Spleen (tissue), 11 donors: Measurements from ENCODE around the gene ITGA1. TPM values are rescaled to one million over a fixed set of nuclear protein-coding genes. Genes with fewer than 3 reads are reported as not detected.

Experiments
- DNase-seq: peaks from one replicate; pipeline ENCODE4 v3.0.0-alpha.2; 2020
- H3K27ac ChIP-seq, 8 donors: fragments of 200-600 bp; sonication (generic) in 7 of 8; 1 replicate in 4 of 8; 2 replicates in 4 of 8; pipeline versions ENCODE4 v1.5.0 to v1.8.0; 2016 to 2021; ENCODE audit warnings: inconsistent platforms in 4 of 8, mild to moderate bottlenecking in 4 of 8, moderate library complexity in 1 of 8
- H3K27me3 ChIP-seq, 7 donors: fragments of 200-600 bp; sonication (generic) in 6 of 7; replicated peaks in 1 of 7; 1 replicate in 4 of 7; 2 replicates in 3 of 7; pipeline versions ENCODE4 v1.5.0 to v1.8.0; 2016 to 2021; ENCODE audit warnings: inconsistent platforms in 3 of 7, mild to moderate bottlenecking in 1 of 7
- H3K36me3 ChIP-seq, 6 donors: fragments of 200-600 bp; sonication (generic) in 5 of 6; 1 replicate in 4 of 6; 2 replicates in 2 of 6; pipeline versions ENCODE4 v1.5.0 to v1.8.0; 2016 to 2021; ENCODE audit warnings: inconsistent platforms in 2 of 6
- H3K4me1 ChIP-seq, 6 donors: fragments of 200-600 bp; sonication (generic) in 5 of 6; 1 replicate in 3 of 6; 2 replicates in 3 of 6; pipeline versions ENCODE4 v1.5.0 to v1.8.0; 2016 to 2021; ENCODE audit warnings: inconsistent platforms in 3 of 6
- H3K4me3 ChIP-seq, 8 donors: fragments of 200-600 bp; sonication (generic) in 7 of 8; 1 replicate in 4 of 8; 2 replicates in 4 of 8; pipeline versions ENCODE4 v1.5.0 to v1.8.0; 2016 to 2021; ENCODE audit warnings: inconsistent platforms in 4 of 8, mild to moderate bottlenecking in 4 of 8, moderate library complexity in 2 of 8
- H3K9me3 ChIP-seq, 8 donors: fragments of 200-600 bp; sonication (generic) in 7 of 8; 1 replicate in 4 of 8; 2 replicates in 4 of 8; pipeline versions ENCODE4 v1.5.0 to v1.8.0; 2016 to 2021; ENCODE audit warnings: inconsistent platforms in 4 of 8
- POLR2A ChIP-seq, 3 donors: fragments of 450-650 bp; IDR thresholded peaks; one replicate each; pipeline ENCODE4 v1.5.1; 2017; ENCODE audit warnings: antibody characterized with exemption in 3 of 3, mild to moderate bottlenecking in 1 of 3
- POLR2AphosphoS5 ChIP-seq, 3 donors: sonication (generic); formaldehyde crosslinking; IDR thresholded peaks; one replicate each; pipeline ENCODE4 v1.5.1; 2017; ENCODE audit warnings: antibody characterized with exemption in 3 of 3
- WGBS, 5 donors: extraction: QIAGEN DNeasy Blood & Tissue Kit in 3 of 5; methylation state at CpG; one replicate each; pipeline versions ENCODE4 v1.1.5 to v1.1.7; 2013 to 2018; 5-methylcytosine and 5-hydroxymethylcytosine counted together
- intact Hi-C: fragments of 100-400 bp; cut with DNase I; formaldehyde crosslinking; loops from one replicate; pipeline ENCODE4 v1.15.0; 2023; ENCODE audit warnings: low total_unique reads
- polyA plus RNA-seq, 3 donors: library from polyadenylated mRNA; stranded (reverse); fragments of 200-250 nt; gene quantifications; one replicate each; pipeline ENCODE4 v1.2.1, GENCODE V29; 2013
- total RNA-seq, 7 donors: library from RNA; depleted of rRNA in 3 of 7; stranded (reverse); fragments of >200 nt in 3 of 7; fragmentation: NEBNext Ultra II Directional in 4 of 7; extraction: Animal tissue kit (Norgen Biotek cat#: 25700) in 4 of 7; gene quantifications; one replicate each; pipeline versions ENCODE4 v1.1.0 to v1.2.1, GENCODE V29; 2016 to 2021
- TF ChIP-seq, protein P1 (sequence below), 11 experiments: fragments of 200-600 bp in 7 of 11; fragments of 450-650 bp in 4 of 11; sonication (generic) in 4 of 11; IDR thresholded peaks in 8 of 11; conservative IDR thresholded peaks in 3 of 11; 1 replicate in 7 of 11; 2 replicates in 4 of 11; pipeline versions ENCODE4 v1.4.0 to v1.8.0; 2016 to 2021; ENCODE audit warnings: antibody characterized with exemption in 11 of 11, inconsistent platforms in 4 of 11, mild to moderate bottlenecking in 1 of 11
- donor health status: healthy with polysubstance abuse.
- donor health status: DM: no; HTN: no; CAD: no; lungs with moderate emphysema.
- donor health status: DM: no; HTN: no; CAD: no.
- donor health status: Bipolar disorder and iron deficiency.
- donor health status: healthy.
- donor health status: DM: no; HTN: no; CAD: no.
- donor health status: DM: yes; HTN: yes; CAD: no.

Gene ITGA1
- total and polyA plus RNA-seq, 10 donors = 8.3 to 505 (median 289) TPM

DNA sequence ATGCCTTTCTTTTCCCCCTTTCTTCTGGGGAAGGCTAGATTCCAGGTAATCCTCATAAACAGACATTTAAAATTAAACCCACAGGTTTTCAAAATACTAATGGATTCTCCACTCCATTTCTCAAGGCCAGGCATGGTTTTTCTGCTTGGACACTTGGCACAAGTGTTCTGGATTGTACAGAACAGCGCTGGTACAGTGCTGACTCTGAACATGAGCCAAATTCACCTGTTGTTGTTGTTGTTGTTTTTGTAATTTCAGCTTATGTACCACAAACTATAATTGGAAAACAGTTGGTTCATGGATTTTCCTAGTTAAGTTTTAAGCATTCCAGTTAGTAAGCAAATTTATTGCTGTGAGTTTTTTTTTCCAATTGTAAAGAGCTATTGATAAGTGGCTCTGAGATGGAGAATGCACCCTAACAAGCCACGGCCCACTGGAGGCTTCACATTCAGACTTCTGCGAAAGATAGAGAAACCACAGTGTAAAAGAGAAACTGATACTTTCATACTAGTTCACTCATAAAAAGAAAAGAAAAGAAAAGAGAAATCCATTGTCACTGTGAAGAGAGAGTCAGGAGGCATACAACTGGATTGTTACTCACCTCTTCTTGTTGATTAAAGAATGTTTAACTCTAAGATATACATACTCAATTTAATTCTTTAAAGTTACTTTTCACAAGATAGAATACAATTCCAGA, 16.2 kb upstream of the ITGA1 start:
- no peaks in the 10 kb centered on the region for H3K27me3 ChIP-seq
- H3K4me1 ChIP-seq = peaks cover 8 to 54% (median 36%) of the 10 kb centered on the region in 6 donors
- no peak for DNase-seq
- H3K36me3 ChIP-seq = no peaks in the 10 kb centered on the region
- H3K9me3 ChIP-seq = no peaks in the 10 kb centered on the region
- 54 to 61% (median 59%) methylated on average over 3 of the region's 3 CpGs for WGBS, 5 donors
- H3K4me3 ChIP-seq = no peak overlapping the region
- peak overlapping the region in 7 of 8 donors; percentile 55 to 81 (median 70) for H3K27ac ChIP-seq
- TF ChIP-seq, protein P1, sequence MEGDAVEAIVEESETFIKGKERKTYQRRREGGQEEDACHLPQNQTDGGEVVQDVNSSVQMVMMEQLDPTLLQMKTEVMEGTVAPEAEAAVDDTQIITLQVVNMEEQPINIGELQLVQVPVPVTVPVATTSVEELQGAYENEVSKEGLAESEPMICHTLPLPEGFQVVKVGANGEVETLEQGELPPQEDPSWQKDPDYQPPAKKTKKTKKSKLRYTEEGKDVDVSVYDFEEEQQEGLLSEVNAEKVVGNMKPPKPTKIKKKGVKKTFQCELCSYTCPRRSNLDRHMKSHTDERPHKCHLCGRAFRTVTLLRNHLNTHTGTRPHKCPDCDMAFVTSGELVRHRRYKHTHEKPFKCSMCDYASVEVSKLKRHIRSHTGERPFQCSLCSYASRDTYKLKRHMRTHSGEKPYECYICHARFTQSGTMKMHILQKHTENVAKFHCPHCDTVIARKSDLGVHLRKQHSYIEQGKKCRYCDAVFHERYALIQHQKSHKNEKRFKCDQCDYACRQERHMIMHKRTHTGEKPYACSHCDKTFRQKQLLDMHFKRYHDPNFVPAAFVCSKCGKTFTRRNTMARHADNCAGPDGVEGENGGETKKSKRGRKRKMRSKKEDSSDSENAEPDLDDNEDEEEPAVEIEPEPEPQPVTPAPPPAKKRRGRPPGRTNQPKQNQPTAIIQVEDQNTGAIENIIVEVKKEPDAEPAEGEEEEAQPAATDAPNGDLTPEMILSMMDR (IDR thresholded peaks at IDR 0.05 in 8 of 11, conservative IDR thresholded peaks at IDR 0.05 in 3 of 11) = no peak
- TF ChIP-seq POLR2AphosphoS5 (IDR thresholded peaks at IDR 0.05) (no peak), POLR2A (IDR thresholded peaks at IDR 0.05) (no peak)
- intact Hi-C loops = no loop called here

DNA sequence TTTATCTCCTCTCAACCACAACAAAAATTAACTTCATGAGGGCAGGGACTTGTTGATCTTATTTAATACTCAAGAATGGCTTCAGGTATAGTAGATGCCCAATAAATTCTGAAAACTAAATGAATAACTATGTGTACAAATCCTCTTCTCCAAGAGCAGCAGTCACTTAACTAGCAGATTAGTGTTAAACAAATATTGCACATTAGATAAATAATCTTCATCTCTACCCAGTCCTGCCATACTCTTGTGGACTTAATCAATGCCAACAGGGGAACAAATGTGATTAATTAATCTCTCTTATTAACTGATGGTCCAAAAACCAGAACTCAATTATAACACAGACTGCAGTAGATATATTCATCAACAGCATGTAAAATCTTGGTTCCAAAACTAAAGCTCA, 15.0 kb upstream of the ITGA1 start:
- no peaks in the 10 kb centered on the region for H3K27me3 ChIP-seq
- no peak overlapping the region for H3K4me3 ChIP-seq
- intact Hi-C loops = no loop called here
- no peak for TF ChIP-seq POLR2AphosphoS5 (IDR thresholded peaks at IDR 0.05)
- no peak for TF ChIP-seq POLR2A (IDR thresholded peaks at IDR 0.05)
- TF ChIP-seq, protein P1 (IDR thresholded peaks at IDR 0.05 in 8 of 11, conservative IDR thresholded peaks at IDR 0.05 in 3 of 11) = no peak
- DNase-seq = no peak
- H3K36me3 ChIP-seq = no peaks in the 10 kb centered on the region
- peaks cover 12 to 61% (median 42%) of the 10 kb centered on the region in 6 donors for H3K4me1 ChIP-seq
- H3K27ac ChIP-seq = peak overlapping the region; percentile 5 to 81 (median 70)
- no peaks in the 10 kb centered on the region for H3K9me3 ChIP-seq

DNA sequence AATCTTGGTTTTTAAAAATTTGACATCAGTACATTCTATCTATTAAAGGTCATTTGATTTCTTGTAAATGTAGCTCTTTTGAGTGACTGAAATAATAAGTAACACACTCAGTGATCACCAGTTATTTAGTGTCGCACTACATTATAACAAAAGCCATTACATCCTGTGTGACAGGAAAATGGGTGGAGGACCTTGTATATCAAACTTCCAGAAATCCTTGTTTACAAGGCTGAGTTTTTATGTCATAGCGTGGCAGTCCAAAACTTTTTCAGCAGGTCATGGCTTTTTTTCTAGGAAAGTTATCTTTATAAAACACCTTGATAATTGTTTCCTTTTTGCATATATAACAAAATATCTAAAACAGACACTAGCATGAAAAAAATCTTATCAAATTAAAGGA, 14.4 kb upstream of the ITGA1 start:
- DNase-seq = no peak
- 61 to 69% (median 65%) methylated on average over 2 of the region's 2 CpGs for WGBS, 5 donors
- intact Hi-C loops = no loop called here
- Histone ChIP-seq H3K4me1 (peaks cover 12 to 56% (median 40%) of the 10 kb centered on the region in 6 donors), H3K27ac (peak overlapping the region; percentile 5 to 81 (median 72)), H3K27me3 (no peaks in the 10 kb centered on the region), H3K9me3 (no peaks in the 10 kb centered on the region), H3K4me3 (peak overlapping the region in 1 of 8 donors; percentile 12), H3K36me3 (no peaks in the 10 kb centered on the region)
- TF ChIP-seq, protein P1 (IDR thresholded peaks at IDR 0.05 in 8 of 11, conservative IDR thresholded peaks at IDR 0.05 in 3 of 11) = no peak
- no peak for TF ChIP-seq POLR2A (IDR thresholded peaks at IDR 0.05)
- TF ChIP-seq POLR2AphosphoS5 (IDR thresholded peaks at IDR 0.05) = no peak

DNA sequence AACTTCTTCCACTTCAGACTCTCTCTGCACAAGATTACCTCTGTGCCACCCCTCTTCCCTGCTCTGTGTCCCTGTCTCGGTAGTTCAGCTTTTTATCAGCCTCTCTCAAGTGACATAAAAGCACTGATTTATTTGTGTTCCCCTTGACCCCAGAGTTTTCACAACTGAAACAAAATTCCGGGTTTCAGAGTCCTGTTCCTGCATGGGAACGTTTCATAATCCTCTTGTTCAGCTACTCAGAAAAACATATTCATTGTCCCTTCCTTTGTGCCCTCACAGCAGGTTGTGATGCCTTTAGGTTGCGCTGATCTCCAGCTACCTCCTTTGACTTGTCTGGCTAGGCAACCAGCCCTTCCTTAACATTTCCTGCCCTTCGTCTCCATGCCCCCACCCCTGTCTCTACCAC, 13.7 kb upstream of the ITGA1 start:
- WGBS, 5 donors = 30 to 40% (median 39%) methylated on average over 5 of the region's 5 CpGs
- DNase-seq = no peak
- H3K4me3 ChIP-seq = peak overlapping the region in 1 of 8 donors; percentile 12
- H3K36me3 ChIP-seq = no peaks in the 10 kb centered on the region
- TF ChIP-seq, protein P1 (IDR thresholded peaks at IDR 0.05 in 8 of 11, conservative IDR thresholded peaks at IDR 0.05 in 3 of 11) = no peak
- TF ChIP-seq POLR2AphosphoS5 (IDR thresholded peaks at IDR 0.05) = peak in 1 of 3 donors; percentile 75
- peak in 1 of 3 donors; percentile 19 for TF ChIP-seq POLR2A (IDR thresholded peaks at IDR 0.05)
- H3K4me1 ChIP-seq = peaks cover 12 to 56% (median 40%) of the 10 kb centered on the region in 6 donors
- intact Hi-C loops = no loop called here
- no peaks in the 10 kb centered on the region for H3K9me3 ChIP-seq
- H3K27me3 ChIP-seq = no peaks in the 10 kb centered on the region
- H3K27ac ChIP-seq = peak overlapping the region in 7 of 8 donors; percentile 55 to 81 (median 70)
